Vagina (tissue), 2 donors: ENCODE results near the gene AGPAT3. TPM values are rescaled to one million over a fixed set of nuclear protein-coding genes. Genes with fewer than 3 reads are reported as not detected.

Experiments
- DNase-seq, 2 donors: peaks; one replicate each; pipeline ENCODE4 v3.0.0-alpha.2; 2017; ENCODE audit errors: extremely low spot score in 2 of 2
- H3K27ac ChIP-seq: fragments of 200-600 bp; sonication (generic); one replicate; pipeline ENCODE4 v1.5.1; 2019
- H3K27me3 ChIP-seq: fragments of 200-600 bp; sonication (generic); one replicate; pipeline ENCODE4 v1.5.1; 2019
- H3K36me3 ChIP-seq, 2 donors: fragments of 200-600 bp; sonication (generic); one replicate each; pipeline ENCODE4 v1.5.1; 2017 to 2019
- H3K4me1 ChIP-seq: fragments of 200-600 bp; sonication (generic); one replicate; pipeline ENCODE4 v1.5.1; 2019
- H3K4me3 ChIP-seq, 2 donors: fragments of 200-600 bp; sonication (generic); 1 replicate in 1 of 2; 2 replicates in 1 of 2; pipeline ENCODE4 v1.5.1; 2016 to 2019
- H3K9me3 ChIP-seq: fragments of 200-600 bp; sonication (generic); one replicate; pipeline ENCODE4 v1.5.1; 2019
- POLR2A ChIP-seq, 2 donors: fragments of 450-650 bp; IDR thresholded peaks; one replicate each; pipeline ENCODE4 v1.6.1; 2017; ENCODE audit warnings: antibody characterized with exemption in 2 of 2, mild to moderate bottlenecking in 2 of 2, moderate library complexity in 2 of 2
- POLR2AphosphoS5 ChIP-seq, 2 donors: sonication (generic); formaldehyde crosslinking; IDR thresholded peaks; one replicate each; pipeline ENCODE4 v1.9.0; 2017; ENCODE audit warnings: antibody characterized with exemption in 2 of 2, mild to moderate bottlenecking in 2 of 2, low read depth in 1 of 2; ENCODE audit not compliant: insufficient read depth in 1 of 2
- intact Hi-C: fragments of 100-400 bp; cut with DNase I; formaldehyde crosslinking; loops from one replicate; pipeline ENCODE4 v1.15.1; 2023
- total RNA-seq: library from RNA; depleted of rRNA; stranded (reverse); fragments of >200 nt; gene quantifications from one replicate; pipeline ENCODE4 v1.2.3, GENCODE V29; 2016
- TF ChIP-seq, protein P1 (sequence below), 3 experiments: fragments of 450-650 bp in 2 of 3; fragments of 200-600 bp in 1 of 3; sonication (generic) in 1 of 3; IDR thresholded peaks; one replicate each; pipeline ENCODE4 v1.5.1; 2017 to 2019; ENCODE audit warnings: antibody characterized with exemption in 3 of 3, mild to moderate bottlenecking in 2 of 3, moderate library complexity in 2 of 3

Gene AGPAT3
- total RNA-seq, 1 donor from 2014 or later, result 34.4 TPM

DNA sequence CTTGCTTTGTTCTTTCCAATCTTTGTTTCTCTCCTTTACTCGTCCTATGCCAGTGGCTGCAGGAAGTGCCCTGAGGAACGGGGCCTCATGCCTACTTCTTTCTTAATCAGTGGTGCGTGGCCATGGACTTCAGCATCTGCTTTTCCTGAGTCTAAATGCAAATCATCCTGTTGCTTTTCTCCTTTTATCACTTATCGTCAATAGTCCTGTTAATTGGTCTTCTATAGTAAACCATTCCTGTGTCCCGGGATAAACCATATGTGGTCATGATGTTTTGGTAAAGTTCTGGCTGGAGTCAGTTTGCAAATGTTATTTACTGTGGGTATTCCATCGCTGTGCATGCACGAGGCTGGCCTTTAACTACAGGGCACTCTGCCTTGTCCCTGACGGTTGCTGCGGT lies 47.5 kb downstream of the AGPAT3 start:
- TF ChIP-seq POLR2AphosphoS5 (IDR thresholded peaks at IDR 0.05; ENCODE audit: insufficient read depth in 1 of 2, low read depth in 1 of 2) (no peak), POLR2A (IDR thresholded peaks at IDR 0.05) (no peak)
- TF ChIP-seq, protein P1, sequence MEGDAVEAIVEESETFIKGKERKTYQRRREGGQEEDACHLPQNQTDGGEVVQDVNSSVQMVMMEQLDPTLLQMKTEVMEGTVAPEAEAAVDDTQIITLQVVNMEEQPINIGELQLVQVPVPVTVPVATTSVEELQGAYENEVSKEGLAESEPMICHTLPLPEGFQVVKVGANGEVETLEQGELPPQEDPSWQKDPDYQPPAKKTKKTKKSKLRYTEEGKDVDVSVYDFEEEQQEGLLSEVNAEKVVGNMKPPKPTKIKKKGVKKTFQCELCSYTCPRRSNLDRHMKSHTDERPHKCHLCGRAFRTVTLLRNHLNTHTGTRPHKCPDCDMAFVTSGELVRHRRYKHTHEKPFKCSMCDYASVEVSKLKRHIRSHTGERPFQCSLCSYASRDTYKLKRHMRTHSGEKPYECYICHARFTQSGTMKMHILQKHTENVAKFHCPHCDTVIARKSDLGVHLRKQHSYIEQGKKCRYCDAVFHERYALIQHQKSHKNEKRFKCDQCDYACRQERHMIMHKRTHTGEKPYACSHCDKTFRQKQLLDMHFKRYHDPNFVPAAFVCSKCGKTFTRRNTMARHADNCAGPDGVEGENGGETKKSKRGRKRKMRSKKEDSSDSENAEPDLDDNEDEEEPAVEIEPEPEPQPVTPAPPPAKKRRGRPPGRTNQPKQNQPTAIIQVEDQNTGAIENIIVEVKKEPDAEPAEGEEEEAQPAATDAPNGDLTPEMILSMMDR (IDR thresholded peaks at IDR 0.05), result no peak
- intact Hi-C loops, result no loop called here
- H3K4me1 ChIP-seq, result peaks cover 40% of the 10 kb centered on the region
- no peaks in the 10 kb centered on the region for H3K27me3 ChIP-seq
- no peaks in the 10 kb centered on the region for H3K9me3 ChIP-seq
- H3K4me3 ChIP-seq, result no peak overlapping the region
- DNase-seq, result no peak
- H3K36me3 ChIP-seq, result no peaks in the 10 kb centered on the region
- H3K27ac ChIP-seq, result no peak overlapping the region

DNA sequence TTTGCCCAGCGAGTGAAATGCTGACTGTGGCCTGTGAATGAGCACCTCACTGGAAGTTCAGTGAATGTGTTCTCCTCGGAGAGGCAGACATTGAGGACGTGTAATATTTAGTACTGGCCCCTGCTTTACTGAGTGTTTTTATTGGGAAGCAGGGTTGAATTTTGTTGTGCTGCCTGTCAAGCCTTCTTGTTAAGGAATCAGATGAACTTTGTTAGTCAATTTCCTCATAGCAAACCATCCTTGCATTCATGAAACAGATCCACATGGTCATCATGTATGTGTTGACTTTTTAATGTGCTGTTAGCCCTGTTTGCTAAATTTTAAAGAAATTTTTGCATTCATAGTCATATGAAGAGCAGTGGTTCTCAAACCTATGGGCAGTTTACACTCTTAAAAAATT lies 47.9 kb downstream of the AGPAT3 start:
- TF ChIP-seq, protein P1 (IDR thresholded peaks at IDR 0.05), result no peak
- TF ChIP-seq POLR2A (IDR thresholded peaks at IDR 0.05) (no peak), POLR2AphosphoS5 (IDR thresholded peaks at IDR 0.05; ENCODE audit: insufficient read depth in 1 of 2, low read depth in 1 of 2) (no peak)
- Histone ChIP-seq H3K36me3 (no peaks in the 10 kb centered on the region), H3K4me3 (no peak overlapping the region), H3K4me1 (peaks cover 45% of the 10 kb centered on the region), H3K27me3 (no peaks in the 10 kb centered on the region), H3K27ac (no peak overlapping the region), H3K9me3 (no peaks in the 10 kb centered on the region)
- no peak for DNase-seq
- intact Hi-C loops, result no loop called here

DNA sequence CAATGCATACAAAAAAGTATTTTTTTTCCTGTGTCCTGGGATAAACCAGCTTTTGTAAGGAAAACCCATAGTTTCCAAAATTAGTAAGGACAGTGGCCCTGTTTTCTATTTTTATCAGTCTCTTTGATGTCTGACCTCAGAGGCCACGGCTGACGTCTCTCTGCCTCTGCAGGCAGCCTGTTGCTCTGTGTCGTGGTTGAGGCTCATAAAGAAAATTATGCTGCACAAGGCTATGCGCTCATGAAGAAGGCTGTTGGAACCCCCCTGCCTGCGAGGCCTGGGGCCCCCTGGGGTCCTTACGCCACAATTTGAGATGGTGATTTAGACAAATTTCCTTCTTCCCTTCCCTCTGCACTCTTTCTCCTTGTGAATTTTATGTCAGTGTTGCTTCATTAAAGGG lies 48.9 kb downstream of the AGPAT3 start:
- H3K4me3 ChIP-seq, result no peak overlapping the region
- no peak overlapping the region for H3K27ac ChIP-seq
- no peak for DNase-seq
- H3K4me1 ChIP-seq, result peaks cover 46% of the 10 kb centered on the region
- TF ChIP-seq POLR2AphosphoS5 (IDR thresholded peaks at IDR 0.05; ENCODE audit: insufficient read depth in 1 of 2, low read depth in 1 of 2) (no peak), POLR2A (IDR thresholded peaks at IDR 0.05) (no peak)
- TF ChIP-seq, protein P1 (IDR thresholded peaks at IDR 0.05), result no peak
- H3K36me3 ChIP-seq, result no peaks in the 10 kb centered on the region
- intact Hi-C loops, result no loop called here
- no peaks in the 10 kb centered on the region for H3K27me3 ChIP-seq
- H3K9me3 ChIP-seq, result no peaks in the 10 kb centered on the region

DNA sequence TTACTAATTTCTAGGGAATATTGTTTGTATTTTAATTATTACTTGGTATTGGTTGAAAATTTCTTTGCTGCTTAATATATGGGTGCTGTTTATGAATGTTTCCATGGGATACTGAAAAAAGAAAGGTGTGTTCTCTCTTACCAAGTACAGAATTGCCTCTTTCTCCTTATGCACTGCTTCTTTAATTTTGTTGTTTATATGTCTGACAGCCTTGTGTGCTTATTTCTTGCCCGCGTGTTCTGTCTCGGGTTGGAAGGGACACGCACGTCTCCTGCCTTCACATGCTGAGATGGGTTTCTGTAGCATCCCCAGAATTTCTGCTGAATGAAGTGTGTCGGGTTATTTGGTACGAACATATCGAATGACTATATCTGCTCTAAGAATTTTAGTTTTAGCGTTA lies 51.1 kb downstream of the AGPAT3 start:
- DNase-seq, result no peak
- Histone ChIP-seq H3K4me3 (no peak overlapping the region), H3K9me3 (no peaks in the 10 kb centered on the region), H3K27me3 (no peaks in the 10 kb centered on the region), H3K36me3 (no peaks in the 10 kb centered on the region), H3K4me1 (peaks cover 40% of the 10 kb centered on the region), H3K27ac (no peak overlapping the region)
- intact Hi-C loops, result no loop called here
- TF ChIP-seq POLR2AphosphoS5 (IDR thresholded peaks at IDR 0.05; ENCODE audit: insufficient read depth in 1 of 2, low read depth in 1 of 2) (no peak), POLR2A (IDR thresholded peaks at IDR 0.05) (no peak)
- TF ChIP-seq, protein P1 (IDR thresholded peaks at IDR 0.05), result no peak

DNA sequence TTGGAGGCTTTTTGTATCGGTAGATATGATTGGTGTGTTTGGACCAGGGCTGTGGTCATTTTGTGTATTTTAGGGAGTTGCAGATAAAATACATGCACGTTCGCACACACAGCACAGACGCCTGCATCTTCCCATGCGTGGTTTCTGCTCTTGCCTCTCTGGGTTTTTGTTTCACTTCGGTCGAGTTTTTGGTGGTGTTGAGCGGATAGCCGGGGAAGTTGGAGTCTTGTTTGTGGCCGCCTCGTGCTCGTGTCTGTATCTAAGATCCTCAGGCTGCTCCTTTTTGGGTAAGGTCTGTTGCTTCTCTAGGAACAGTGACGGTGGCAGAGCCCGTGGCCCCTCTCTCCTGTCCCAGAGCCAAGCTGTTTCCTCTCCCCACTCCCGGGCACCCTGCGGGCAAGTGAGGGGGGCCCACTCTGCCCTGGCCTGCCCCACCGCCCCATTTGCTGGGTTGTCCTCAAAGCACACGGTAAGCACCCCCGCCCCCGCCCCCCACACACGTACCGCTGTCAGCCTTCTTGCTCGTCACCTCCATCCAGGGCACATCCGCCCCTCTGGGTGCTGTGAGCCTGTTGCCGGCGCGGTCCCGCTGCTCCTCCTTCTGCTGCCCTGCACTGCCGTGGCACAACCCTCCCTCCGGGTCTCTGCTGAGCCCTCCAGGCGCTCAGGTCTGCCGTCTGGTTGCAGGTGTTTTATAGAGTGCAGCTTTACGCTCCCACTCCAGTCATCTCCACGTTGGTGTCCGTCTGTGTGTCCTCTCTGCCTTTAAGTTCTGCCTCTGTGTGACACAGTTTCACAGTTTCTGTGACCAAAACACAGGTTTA lies 51.9 kb downstream of the AGPAT3 start:
- no peaks in the 10 kb centered on the region for H3K27me3 ChIP-seq
- peaks cover 40% of the 10 kb centered on the region for H3K4me1 ChIP-seq
- no peak for DNase-seq
- no peaks in the 10 kb centered on the region for H3K9me3 ChIP-seq
- H3K4me3 ChIP-seq, result peak overlapping the region; percentile 29 to 31
- no peak overlapping the region for H3K27ac ChIP-seq
- H3K36me3 ChIP-seq, result no peaks in the 10 kb centered on the region
- TF ChIP-seq, protein P1 (IDR thresholded peaks at IDR 0.05), result no peak
- TF ChIP-seq POLR2A (IDR thresholded peaks at IDR 0.05) (no peak), POLR2AphosphoS5 (IDR thresholded peaks at IDR 0.05; ENCODE audit: insufficient read depth in 1 of 2, low read depth in 1 of 2) (no peak)
- intact Hi-C loops, result no loop called here
